Sigmoid colon (tissue), 4 donors: ENCODE data around the gene SPPL2B.

Source experiments
- EP300 ChIP-seq, 4 donors: sonication (generic); formaldehyde crosslinking; IDR thresholded peaks; one replicate each; pipeline ENCODE4 v1.6.1; 2017; ENCODE audit warnings: antibody characterized with exemption in 4 of 4
- POLR2A ChIP-seq, 2 donors: fragments of 450-650 bp; IDR thresholded peaks; one replicate each; pipeline ENCODE4 v1.6.1; 2016; ENCODE audit warnings: antibody characterized with exemption in 2 of 2, mild to moderate bottlenecking in 2 of 2, moderate library complexity in 2 of 2
- POLR2AphosphoS5 ChIP-seq, 4 donors: sonication (generic); formaldehyde crosslinking; IDR thresholded peaks; one replicate each; pipeline ENCODE4 v1.6.1; 2017; ENCODE audit warnings: antibody characterized with exemption in 4 of 4
- TF ChIP-seq, protein P1 (sequence below), 4 experiments: fragments of 450-650 bp in 3 of 4; fragments of 200-600 bp in 1 of 4; IDR thresholded peaks; one replicate each; pipeline ENCODE4 v1.5.1; 2016 to 2019; ENCODE audit warnings: antibody characterized with exemption in 4 of 4, mild to moderate bottlenecking in 3 of 4, moderate library complexity in 2 of 4

GRCh38 chr19:2291185-2291751, 37.2 kb upstream of the SPPL2B start:
- TF ChIP-seq, protein P1, sequence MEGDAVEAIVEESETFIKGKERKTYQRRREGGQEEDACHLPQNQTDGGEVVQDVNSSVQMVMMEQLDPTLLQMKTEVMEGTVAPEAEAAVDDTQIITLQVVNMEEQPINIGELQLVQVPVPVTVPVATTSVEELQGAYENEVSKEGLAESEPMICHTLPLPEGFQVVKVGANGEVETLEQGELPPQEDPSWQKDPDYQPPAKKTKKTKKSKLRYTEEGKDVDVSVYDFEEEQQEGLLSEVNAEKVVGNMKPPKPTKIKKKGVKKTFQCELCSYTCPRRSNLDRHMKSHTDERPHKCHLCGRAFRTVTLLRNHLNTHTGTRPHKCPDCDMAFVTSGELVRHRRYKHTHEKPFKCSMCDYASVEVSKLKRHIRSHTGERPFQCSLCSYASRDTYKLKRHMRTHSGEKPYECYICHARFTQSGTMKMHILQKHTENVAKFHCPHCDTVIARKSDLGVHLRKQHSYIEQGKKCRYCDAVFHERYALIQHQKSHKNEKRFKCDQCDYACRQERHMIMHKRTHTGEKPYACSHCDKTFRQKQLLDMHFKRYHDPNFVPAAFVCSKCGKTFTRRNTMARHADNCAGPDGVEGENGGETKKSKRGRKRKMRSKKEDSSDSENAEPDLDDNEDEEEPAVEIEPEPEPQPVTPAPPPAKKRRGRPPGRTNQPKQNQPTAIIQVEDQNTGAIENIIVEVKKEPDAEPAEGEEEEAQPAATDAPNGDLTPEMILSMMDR (IDR thresholded peaks at IDR 0.05): no peak
- TF ChIP-seq POLR2A (IDR thresholded peaks at IDR 0.05): no peak
- no peak for TF ChIP-seq EP300 (IDR thresholded peaks at IDR 0.05)
- TF ChIP-seq POLR2AphosphoS5 (IDR thresholded peaks at IDR 0.05): no peak
